H1 (cell line): ENCODE data around the gene TGM2. TPM values are rescaled to one million over a fixed set of nuclear protein-coding genes. Genes with fewer than 3 reads are reported as not detected.

ENCODE experiments used
- CTCF ChIA-PET: fragments of 300-600 bp; sonication (Branson Sonifier 250); formaldehyde crosslinking; loops from one replicate; lab custom pipeline; 2021; ENCODE audit not compliant: partially characterized antibody; lab: Charles Lee
- POLR2A ChIA-PET: fragments of 300-600 bp; sonication (Branson Sonifier 250); formaldehyde crosslinking; loops from one replicate; lab custom pipeline; 2021; ENCODE audit warnings: inconsistent platforms; ENCODE audit not compliant: partially characterized antibody; lab: Charles Lee
- DNase-seq, 2 experiments: peaks; one replicate each; pipeline versions ENCODE4 v3.0.0 to v3.0.0-alpha.2; 2010 to 2022; ENCODE audit warnings: low spot score in 2 of 2, low read depth in 1 of 2, mixed read lengths in 1 of 2
- FAIRE-seq: peaks from 2 replicates; lab custom pipeline; 2011; peaks lifted over from hg19 to GRCh38; lab: Jason Lieb, UNC
- H2AFZ ChIP-seq: 2 replicates; pipeline ENCODE4 v1.8.1; 2012; ENCODE audit warnings: low read length, inconsistent platforms
- H2AK5ac ChIP-seq: 2 replicates; pipeline ENCODE4 v1.6.1; 2013; ENCODE audit warnings: low read depth, low read length
- H2BK120ac ChIP-seq: replicated peaks from 2 replicates; pipeline ENCODE3; 2013; ENCODE audit warnings: low read depth, low read length, inconsistent platforms
- H2BK12ac ChIP-seq: 2 replicates; pipeline ENCODE4 v1.6.1; 2013; ENCODE audit warnings: low read depth, low read length
- H2BK15ac ChIP-seq: 2 replicates; pipeline ENCODE4 v1.6.1; 2013; ENCODE audit warnings: low read length
- H2BK20ac ChIP-seq: 2 replicates; pipeline ENCODE4 v1.6.1; 2013; ENCODE audit warnings: low read length
- H2BK5ac ChIP-seq: 2 replicates; pipeline ENCODE4 v1.6.1; 2013; ENCODE audit warnings: low read depth, low read length
- H3K14ac ChIP-seq: 2 replicates; pipeline ENCODE4 v1.6.1; 2013; ENCODE audit warnings: inconsistent platforms; ENCODE audit not compliant: insufficient read length
- H3K18ac ChIP-seq: 2 replicates; pipeline ENCODE4 v1.6.1; 2013; ENCODE audit warnings: low read length; ENCODE audit errors: extremely low read depth
- H3K23ac ChIP-seq: 2 replicates; pipeline ENCODE4 v1.6.1; 2013; ENCODE audit warnings: inconsistent platforms; ENCODE audit not compliant: insufficient read length
- H3K23me2 ChIP-seq: 2 replicates; pipeline ENCODE4 v1.6.1; 2013; ENCODE audit warnings: low read depth, low read length
- H3K27ac ChIP-seq: 2 replicates; pipeline ENCODE4 v1.6.1; 2011; ENCODE audit warnings: low read depth, low read length, inconsistent platforms
- H3K27me3 ChIP-seq, 4 experiments: replicated peaks in 1 of 4; 1 replicate in 1 of 4; 2 replicates in 3 of 4; pipeline versions ENCODE4 v1.6.1 to v1.8.1; 2011 to 2013; ENCODE audit warnings: low read length in 3 of 4, mild to moderate bottlenecking in 3 of 4, inconsistent platforms in 2 of 4, mixed read lengths in 2 of 4, moderate library complexity in 1 of 4; ENCODE audit not compliant: control insufficient read depth in 3 of 4, insufficient read depth in 3 of 4; ENCODE audit errors: extremely low read depth in 1 of 4
- H3K36me3 ChIP-seq, 4 experiments: 2 replicates each; pipeline versions ENCODE4 v1.6.1 to v1.8.1; 2011 to 2013; ENCODE audit warnings: mild to moderate bottlenecking in 4 of 4, low read length in 3 of 4, moderate library complexity in 2 of 4, control low read depth in 1 of 4, inconsistent platforms in 1 of 4; ENCODE audit not compliant: insufficient read depth in 4 of 4, control insufficient read depth in 2 of 4
- H3K4ac ChIP-seq: replicated peaks from 2 replicates; pipeline ENCODE3; 2013; ENCODE audit warnings: low read length, low read depth, mixed read lengths, inconsistent platforms; ENCODE audit not compliant: insufficient read length
- H3K4me1 ChIP-seq, 4 experiments: replicated peaks in 1 of 4; 1 replicate in 1 of 4; 2 replicates in 3 of 4; pipeline versions ENCODE4 v1.6.1 to v1.8.1; 2011 to 2013; ENCODE audit warnings: low read length in 3 of 4, inconsistent platforms in 2 of 4, mixed read lengths in 1 of 4; ENCODE audit not compliant: insufficient read depth in 4 of 4, control insufficient read depth in 3 of 4
- H3K4me2 ChIP-seq, 2 experiments: 2 replicates each; pipeline versions ENCODE4 v1.6.1 to v1.8.1; 2011 to 2013; ENCODE audit warnings: low read depth in 2 of 2, low read length in 2 of 2, control low read depth in 1 of 2, inconsistent platforms in 1 of 2, mild to moderate bottlenecking in 1 of 2; ENCODE audit not compliant: insufficient read depth in 1 of 2
- H3K4me3 ChIP-seq, 4 experiments: fragments of 200-600, 300-600 bp in 1 of 4; sonication (generic), shearing (Covaris generic), sonication (Bioruptor Twin) in 1 of 4; 2 replicates each; pipeline versions ENCODE4 v1.5.1 to v1.8.1; 2011 to 2016; ENCODE audit warnings: low read length in 4 of 4, low read depth in 3 of 4, control low read depth in 2 of 4, inconsistent platforms in 2 of 4, mild to moderate bottlenecking in 2 of 4, mixed read lengths in 1 of 4, moderate library complexity in 1 of 4; ENCODE audit not compliant: insufficient read depth in 2 of 4; ENCODE audit errors: extremely low read depth in 1 of 4
- H3K56ac ChIP-seq: replicated peaks from 2 replicates; pipeline ENCODE3; 2013; ENCODE audit warnings: low read depth, mild to moderate bottlenecking, mixed read lengths, low read length, inconsistent platforms; ENCODE audit not compliant: insufficient read length
- H3K79me1 ChIP-seq: 2 replicates; pipeline ENCODE4 v1.6.1; 2013; ENCODE audit warnings: low read depth, low read length, control low read depth
- H3K79me2 ChIP-seq, 2 experiments: 2 replicates each; pipeline versions ENCODE4 v1.6.1 to v1.8.1; 2012 to 2013; ENCODE audit warnings: low read length in 2 of 2, mild to moderate bottlenecking in 2 of 2, inconsistent platforms in 1 of 2; ENCODE audit not compliant: insufficient read depth in 2 of 2, control insufficient read depth in 1 of 2
- H3K9ac ChIP-seq, 4 experiments: replicated peaks in 1 of 4; 1 replicate in 1 of 4; 2 replicates in 3 of 4; pipeline versions ENCODE4 v1.6.1 to v1.8.1; 2011 to 2013; ENCODE audit warnings: low read depth in 3 of 4, low read length in 3 of 4, control low read depth in 2 of 4, mild to moderate bottlenecking in 2 of 4, moderate library complexity in 2 of 4, inconsistent platforms in 1 of 4; ENCODE audit errors: extremely low read depth in 1 of 4
- H3K9me3 ChIP-seq, 2 experiments: 2 replicates each; pipeline versions ENCODE4 v1.6.1 to v1.8.1; 2012 to 2013; ENCODE audit warnings: mild to moderate bottlenecking in 2 of 2, moderate library complexity in 2 of 2, control low read depth in 1 of 2, inconsistent platforms in 1 of 2, low read depth in 1 of 2, low read length in 1 of 2, mixed read lengths in 1 of 2; ENCODE audit not compliant: insufficient read depth in 2 of 2
- H4K20me1 ChIP-seq, 2 experiments: replicated peaks in 1 of 2; 2 replicates each; pipeline versions ENCODE3 to v1.8.1; 2011 to 2013; ENCODE audit warnings: inconsistent platforms in 2 of 2, low read length in 2 of 2, mild to moderate bottlenecking in 1 of 2; ENCODE audit not compliant: insufficient read depth in 2 of 2, control insufficient read depth in 1 of 2
- H4K5ac ChIP-seq: 2 replicates; pipeline ENCODE4 v1.6.1; 2013; ENCODE audit warnings: low read length, low read depth, mixed read lengths, inconsistent platforms; ENCODE audit not compliant: insufficient read length
- H4K8ac ChIP-seq: 2 replicates; pipeline ENCODE4 v1.8.0; 2013; ENCODE audit warnings: mild to moderate bottlenecking, moderate library complexity, low read length, inconsistent platforms; ENCODE audit not compliant: insufficient read depth; ENCODE audit errors: extremely low read depth
- H4K91ac ChIP-seq: replicated peaks from 2 replicates; pipeline ENCODE3; 2013; ENCODE audit warnings: low read length, mixed read lengths, inconsistent platforms; ENCODE audit not compliant: insufficient read length
- ATF2 ChIP-seq: IDR thresholded peaks from 2 replicates; pipeline ENCODE4 v1.6.1; 2012; ENCODE audit warnings: low read length, inconsistent platforms
- BACH1 ChIP-seq: IDR thresholded peaks from 2 replicates; pipeline ENCODE4 v1.6.1; 2012; ENCODE audit warnings: low read length, improper control_type of control experiment
- CBX5 ChIP-seq: fragments of 300-800, 300-1000 bp; sonication (generic); IDR thresholded peaks from 2 replicates; pipeline ENCODE4 v1.7.1; 2016; ENCODE audit warnings: antibody characterized with exemption, low read length, low read depth
- CHD1 ChIP-seq: IDR thresholded peaks from 2 replicates; pipeline ENCODE4 v1.6.1; 2012; ENCODE audit warnings: low read depth, low read length, improper control_type of control experiment
- FOSL1 ChIP-seq: IDR thresholded peaks from 2 replicates; pipeline ENCODE4 v1.6.1; 2011; ENCODE audit warnings: mild to moderate bottlenecking, low read depth, low read length, moderate library complexity; ENCODE audit not compliant: insufficient read depth
- GTF2F1 ChIP-seq: IDR thresholded peaks from 2 replicates; pipeline ENCODE4 v1.6.1; 2012; ENCODE audit warnings: low read depth, low read length, improper control_type of control experiment, borderline replicate concordance
- PHF8 ChIP-seq: fragments of 200-600 bp; sonication (generic); conservative IDR thresholded peaks from 2 replicates; pipeline ENCODE4 v1.7.1; 2012; ENCODE audit warnings: low read depth, mild to moderate bottlenecking, inconsistent platforms, low read length, moderate library complexity
- RBBP5 ChIP-seq: IDR thresholded peaks from 2 replicates; pipeline ENCODE4 v1.7.1; 2012; ENCODE audit warnings: low read depth, mild to moderate bottlenecking, inconsistent platforms, low read length, moderate library complexity, borderline replicate concordance
- SAP30 ChIP-seq: fragments of 300-600 bp; sonication (generic); IDR thresholded peaks from 2 replicates; pipeline ENCODE4 v1.7.1; 2012; ENCODE audit warnings: low read length, moderate library complexity, mild to moderate bottlenecking, inconsistent platforms; ENCODE audit not compliant: insufficient read depth, insufficient replicate concordance
- SP1 ChIP-seq: IDR thresholded peaks from 2 replicates; pipeline ENCODE4 v1.6.1; 2011; ENCODE audit warnings: low read depth, low read length
- TBP ChIP-seq: IDR thresholded peaks from 2 replicates; pipeline ENCODE4 v1.6.1; 2011; ENCODE audit warnings: low read depth, low read length, improper control_type of control experiment
- YY1 ChIP-seq: IDR thresholded peaks from 2 replicates; pipeline ENCODE4 v1.6.1; 2011; ENCODE audit warnings: low read depth, mild to moderate bottlenecking, low read length
- ZNF274 ChIP-seq: IDR thresholded peaks from 2 replicates; pipeline ENCODE4 v1.7.0; 2012; ENCODE audit warnings: low read length, borderline replicate concordance; ENCODE audit errors: extremely low read depth
- WGBS, 2 experiments: shearing (Covaris generic) in 1 of 2; methylation state at CpG; one replicate each; pipeline versions ENCODE4 v1.1.6 to v1.1.7; 2013 to 2015; ENCODE audit warnings: low lambda C conversion rate in 2 of 2, mixed read lengths in 2 of 2, inconsistent platforms in 1 of 2, low coverage in 1 of 2, missing lambda C conversion rate in 1 of 2; ENCODE audit not compliant: insufficient replicate concordance in 2 of 2, insufficient coverage in 1 of 2, insufficient read length in 1 of 2; ENCODE audit errors: extremely low coverage in 1 of 2, missing lambda C conversion rate in 1 of 2; 5-methylcytosine and 5-hydroxymethylcytosine counted together
- polyA plus RNA-seq, 7 experiments: library from polyadenylated mRNA; depleted of rRNA in 3 of 7; stranded (reverse) in 5 of 7; unstranded in 2 of 7; fragments of >200 nt in 5 of 7; fragments of 200-250 nt in 2 of 7; gene quantifications; 1 replicate in 5 of 7; 2 replicates in 1 of 7; 4 replicates in 1 of 7; pipeline versions ENCODE4 v1.2.1 to v1.2.3, GENCODE V29; 2011 to 2013; ENCODE audit warnings: missing spikeins in 2 of 7, mixed read lengths in 2 of 7
- total RNA-seq: library from RNA; stranded (reverse); fragmentation: NEBNext Ultra II Directional; extraction: Animal tissue kit (Norgen Biotek cat#: 25700); gene quantifications from 2 replicates; pipeline ENCODE4 v1.2.1, GENCODE V29; 2021

Gene TGM2
- total and polyA plus RNA-seq, 2 of the 8 experiments (the other 6 are each of a cell fraction or from before 2014, with no cell fraction given): 0.86 to 1.0 TPM

- Histone ChIP-seq H3K27me3 (no peaks in the 10 kb centered on the region), H3K9me3 (no peaks in the 10 kb centered on the region), H2BK12ac (no peak overlapping the region), H3K36me3 (no peaks in the 10 kb centered on the region), H2AK5ac (no peak overlapping the region), H4K91ac (no peak overlapping the region), H3K27ac (no peak overlapping the region), H4K8ac (no peak overlapping the region), H4K5ac (no peak overlapping the region), H3K18ac (no peak overlapping the region), H3K79me2 (no peaks in the 10 kb centered on the region), H3K4me1 (no peaks in the 10 kb centered on the region), H3K9ac (no peak overlapping the region), H3K79me1 (no peaks in the 10 kb centered on the region), H2BK5ac (no peak overlapping the region), H3K4me2 (no peak overlapping the region), H2AFZ (no peak overlapping the region), H3K23me2 (no peaks in the 10 kb centered on the region), H3K14ac (no peak overlapping the region), H3K23ac (no peak overlapping the region), H4K20me1 (no peaks in the 10 kb centered on the region), H2BK15ac (no peak overlapping the region), H3K4ac (no peak overlapping the region), H2BK20ac (no peak overlapping the region), H3K56ac (no peak overlapping the region), H3K4me3 (no peak overlapping the region), H2BK120ac (no peak overlapping the region)
- FAIRE-seq (no peak), DNase-seq (peak in 1 of 2 experiments; percentile 22)
- ChIA-PET POLR2A (no interaction called here), CTCF (interaction anchor here (0.6 to 7.5 kb wide), 39 partner anchors 8 to 267 kb away, joined by 3 to 198 read pairs (median 4); partner anchors contain the start of gene TGM2)
- 100% methylated on average over 4 of the region's 4 CpGs; no CpG with 5 or more reads in 1 of the 2 experiments for WGBS, 2 experiments
- no peak for TF ChIP-seq PHF8
- no peak for TF ChIP-seq CBX5
- TF ChIP-seq YY1: no peak
- TF ChIP-seq ZNF274: no peak
- TF ChIP-seq SP1: no peak
- TF ChIP-seq TBP: no peak
- TF ChIP-seq GTF2F1: no peak
- no peak for TF ChIP-seq RBBP5
- no peak for TF ChIP-seq ATF2
- TF ChIP-seq SAP30: no peak
- TF ChIP-seq CHD1: no peak
- TF ChIP-seq FOSL1: no peak
- no peak for TF ChIP-seq BACH1
These were observed 50.7 kb downstream of the TGM2 start for GRCh38 chr20:38114353-38114791.
